SK-N-SH treated with all-trans-retinoic acid at 6 μM for 48 hours (cell line): ENCODE measurements around the gene TNFRSF1B.

Experiments
- ATAC-seq: fragments of 200-7000 bp; cut with Tn5 transposase; 3 replicates; pipeline ENCODE4 v1.9.1; 2020; ENCODE audit warnings: mild to moderate bottlenecking, moderate library complexity
- ARNTL ChIP-seq: fragments of 450-650 bp; formaldehyde crosslinking; IDR thresholded peaks from 2 replicates; pipeline ENCODE4 v1.5.0; 2020; ENCODE audit warnings: low read depth, mild to moderate bottlenecking, moderate library complexity, borderline replicate concordance
- BACH2 ChIP-seq: fragments of 250-450 bp; sonication (Bioruptor Pico); IDR thresholded peaks from 2 replicates; pipeline ENCODE4 v1.9.0; 2021; ENCODE audit warnings: mild to moderate bottlenecking, borderline replicate concordance
- CSDC2 ChIP-seq: fragments of 250-450 bp; sonication (Bioruptor Pico); IDR thresholded peaks from 2 replicates; pipeline ENCODE4 v1.5.0; 2020; ENCODE audit warnings: mild to moderate bottlenecking, moderate library complexity
- ESRRG ChIP-seq: fragments of 250-450 bp; sonication (Bioruptor Pico); IDR thresholded peaks from 2 replicates; pipeline ENCODE4 v1.6.1; 2021; ENCODE audit warnings: mild to moderate bottlenecking
- GLIS3 ChIP-seq: fragments of 250-450 bp; sonication (Bioruptor Pico); IDR thresholded peaks from 2 replicates; pipeline ENCODE4 v1.5.0; 2020; ENCODE audit warnings: mild to moderate bottlenecking, moderate library complexity
- ISL1 ChIP-seq: fragments of 250-450 bp; sonication (Bioruptor Pico); IDR thresholded peaks from 2 replicates; pipeline ENCODE4 v2.1.2; 2022; ENCODE audit warnings: mild to moderate bottlenecking, moderate library complexity
- OSR1 ChIP-seq: fragments of 250-450 bp; sonication (Bioruptor Pico); IDR thresholded peaks from 2 replicates; pipeline ENCODE4 v1.8.0; 2022; ENCODE audit warnings: moderate library complexity, mild to moderate bottlenecking, inconsistent platforms
- RARB ChIP-seq: fragments of 250-450 bp; sonication (Bioruptor Pico); IDR thresholded peaks from 2 replicates; pipeline ENCODE4 v1.8.0; 2021; ENCODE audit warnings: mild to moderate bottlenecking, moderate library complexity
- TCF4 ChIP-seq: fragments of 250-450 bp; sonication (Bioruptor Pico); IDR thresholded peaks from 2 replicates; pipeline ENCODE4 v1.8.0; 2021; ENCODE audit warnings: mild to moderate bottlenecking, moderate library complexity, borderline replicate concordance
- TOX ChIP-seq: fragments of 250-450 bp; sonication (Bioruptor Pico); IDR thresholded peaks from 2 replicates; pipeline ENCODE4 v1.8.0; 2021; ENCODE audit warnings: mild to moderate bottlenecking, moderate library complexity, borderline replicate concordance
- TSHZ2 ChIP-seq: fragments of 250-450 bp; sonication (Bioruptor Pico); IDR thresholded peaks from 2 replicates; pipeline ENCODE4 v1.5.0; 2020; ENCODE audit warnings: mild to moderate bottlenecking, moderate library complexity
- ZC3H10 ChIP-seq: fragments of 250-450 bp; sonication (Bioruptor Pico); IDR thresholded peaks from 2 replicates; pipeline ENCODE4 v1.5.1; 2021; ENCODE audit warnings: mild to moderate bottlenecking, moderate library complexity
- ZFP3 ChIP-seq: fragments of 250-450 bp; sonication (Bioruptor Pico); IDR thresholded peaks from 2 replicates; pipeline ENCODE4 v1.5.0; 2020; ENCODE audit warnings: mild to moderate bottlenecking, moderate library complexity
- ZNF565 ChIP-seq: fragments of 450-650 bp; formaldehyde crosslinking; conservative IDR thresholded peaks from 2 replicates; pipeline ENCODE4 v1.5.0; 2020; ENCODE audit warnings: low read depth, mild to moderate bottlenecking, moderate library complexity
- ZNF70 ChIP-seq: fragments of 450-650 bp; formaldehyde crosslinking; IDR thresholded peaks from 2 replicates; pipeline ENCODE4 v1.5.0; 2020; ENCODE audit warnings: mild to moderate bottlenecking, moderate library complexity
- ZNF8 ChIP-seq: fragments of 450-650 bp; formaldehyde crosslinking; IDR thresholded peaks from 2 replicates; pipeline ENCODE4 v1.5.0; 2020; ENCODE audit warnings: mild to moderate bottlenecking, moderate library complexity
- TF ChIP-seq, protein P1 (sequence below): fragments of 250-450 bp; sonication (Bioruptor Pico); IDR thresholded peaks from 2 replicates; pipeline ENCODE4 v1.5.1; 2020; ENCODE audit warnings: low read depth, mild to moderate bottlenecking, moderate library complexity
- TF ChIP-seq, protein P2 (sequence below): fragments of 250-450 bp; sonication (Bioruptor Pico); IDR thresholded peaks from 2 replicates; pipeline ENCODE4 v1.5.1; 2021; ENCODE audit warnings: mild to moderate bottlenecking, moderate library complexity

The TNFRSF1B gene

DNA sequence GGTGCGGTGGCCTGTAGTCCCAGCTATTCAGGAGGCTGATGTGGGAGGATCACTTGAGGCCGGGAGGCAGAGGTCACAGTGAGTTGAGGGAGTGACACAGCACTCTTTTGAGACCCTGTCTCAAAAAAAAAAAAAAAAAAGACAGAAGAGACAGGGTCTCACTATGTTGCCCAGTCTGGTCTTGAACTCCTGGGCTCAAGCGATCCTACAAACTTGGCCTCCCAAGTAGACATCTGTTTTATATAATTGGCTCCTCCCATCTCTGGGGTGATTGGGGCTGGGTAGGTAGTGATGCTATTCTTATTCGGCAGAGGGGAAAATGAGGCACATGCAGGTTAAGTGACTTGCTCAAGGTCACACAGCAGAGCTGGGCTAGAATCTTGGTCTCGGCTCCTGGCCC is 39.4 kb downstream of the TNFRSF1B start (continued):
- TF ChIP-seq, protein P1, sequence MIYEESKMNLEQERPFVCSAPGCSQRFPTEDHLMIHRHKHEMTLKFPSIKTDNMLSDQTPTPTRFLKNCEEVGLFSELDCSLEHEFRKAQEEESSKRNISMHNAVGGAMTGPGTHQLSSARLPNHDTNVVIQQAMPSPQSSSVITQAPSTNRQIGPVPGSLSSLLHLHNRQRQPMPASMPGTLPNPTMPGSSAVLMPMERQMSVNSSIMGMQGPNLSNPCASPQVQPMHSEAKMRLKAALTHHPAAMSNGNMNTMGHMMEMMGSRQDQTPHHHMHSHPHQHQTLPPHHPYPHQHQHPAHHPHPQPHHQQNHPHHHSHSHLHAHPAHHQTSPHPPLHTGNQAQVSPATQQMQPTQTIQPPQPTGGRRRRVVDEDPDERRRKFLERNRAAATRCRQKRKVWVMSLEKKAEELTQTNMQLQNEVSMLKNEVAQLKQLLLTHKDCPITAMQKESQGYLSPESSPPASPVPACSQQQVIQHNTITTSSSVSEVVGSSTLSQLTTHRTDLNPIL (CRISPR knock-in tag), result no peak
- TF ChIP-seq, all 23 proteins: peak for 0

DNA sequence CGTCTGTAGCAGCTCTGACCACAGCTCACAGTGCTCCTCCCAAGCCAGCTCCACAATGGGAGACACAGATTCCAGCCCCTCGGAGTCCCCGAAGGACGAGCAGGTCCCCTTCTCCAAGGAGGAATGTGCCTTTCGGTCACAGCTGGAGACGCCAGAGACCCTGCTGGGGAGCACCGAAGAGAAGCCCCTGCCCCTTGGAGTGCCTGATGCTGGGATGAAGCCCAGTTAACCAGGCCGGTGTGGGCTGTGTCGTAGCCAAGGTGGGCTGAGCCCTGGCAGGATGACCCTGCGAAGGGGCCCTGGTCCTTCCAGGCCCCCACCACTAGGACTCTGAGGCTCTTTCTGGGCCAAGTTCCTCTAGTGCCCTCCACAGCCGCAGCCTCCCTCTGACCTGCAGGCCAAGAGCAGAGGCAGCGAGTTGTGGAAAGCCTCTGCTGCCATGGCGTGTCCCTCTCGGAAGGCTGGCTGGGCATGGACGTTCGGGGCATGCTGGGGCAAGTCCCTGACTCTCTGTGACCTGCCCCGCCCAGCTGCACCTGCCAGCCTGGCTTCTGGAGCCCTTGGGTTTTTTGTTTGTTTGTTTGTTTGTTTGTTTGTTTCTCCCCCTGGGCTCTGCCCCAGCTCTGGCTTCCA is 40.1 kb downstream of the TNFRSF1B start:
- ATAC-seq, result no peak
- TF ChIP-seq ZFP3 (CRISPR knock-in tag), result no peak
- TF ChIP-seq, protein P2, sequence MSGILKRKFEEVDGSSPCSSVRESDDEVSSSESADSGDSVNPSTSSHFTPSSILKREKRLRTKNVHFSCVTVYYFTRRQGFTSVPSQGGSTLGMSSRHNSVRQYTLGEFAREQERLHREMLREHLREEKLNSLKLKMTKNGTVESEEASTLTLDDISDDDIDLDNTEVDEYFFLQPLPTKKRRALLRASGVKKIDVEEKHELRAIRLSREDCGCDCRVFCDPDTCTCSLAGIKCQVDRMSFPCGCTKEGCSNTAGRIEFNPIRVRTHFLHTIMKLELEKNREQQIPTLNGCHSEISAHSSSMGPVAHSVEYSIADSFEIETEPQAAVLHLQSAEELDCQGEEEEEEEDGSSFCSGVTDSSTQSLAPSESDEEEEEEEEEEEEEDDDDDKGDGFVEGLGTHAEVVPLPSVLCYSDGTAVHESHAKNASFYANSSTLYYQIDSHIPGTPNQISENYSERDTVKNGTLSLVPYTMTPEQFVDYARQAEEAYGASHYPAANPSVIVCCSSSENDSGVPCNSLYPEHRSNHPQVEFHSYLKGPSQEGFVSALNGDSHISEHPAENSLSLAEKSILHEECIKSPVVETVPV (CRISPR knock-in tag), result no peak
- no peak for TF ChIP-seq TSHZ2 (CRISPR knock-in tag)

DNA sequence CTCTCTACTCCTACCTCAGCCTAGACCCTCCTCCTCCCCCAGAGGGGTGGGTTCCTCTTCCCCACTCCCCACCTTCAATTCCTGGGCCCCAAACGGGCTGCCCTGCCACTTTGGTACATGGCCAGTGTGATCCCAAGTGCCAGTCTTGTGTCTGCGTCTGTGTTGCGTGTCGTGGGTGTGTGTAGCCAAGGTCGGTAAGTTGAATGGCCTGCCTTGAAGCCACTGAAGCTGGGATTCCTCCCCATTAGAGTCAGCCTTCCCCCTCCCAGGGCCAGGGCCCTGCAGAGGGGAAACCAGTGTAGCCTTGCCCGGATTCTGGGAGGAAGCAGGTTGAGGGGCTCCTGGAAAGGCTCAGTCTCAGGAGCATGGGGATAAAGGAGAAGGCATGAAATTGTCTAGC is 41.5 kb downstream of the TNFRSF1B start:
- peak; percentile 8; the same call in 1 of the 3 replicates for ATAC-seq
- no peak for TF ChIP-seq OSR1 (CRISPR knock-in tag)
- no peak for TF ChIP-seq RARB (CRISPR knock-in tag)
- TF ChIP-seq TOX (CRISPR knock-in tag), result no peak
- TF ChIP-seq TCF4, result no peak
- TF ChIP-seq GLIS3 (CRISPR knock-in tag), result no peak
- TF ChIP-seq, protein P2 (CRISPR knock-in tag), result no peak
- TF ChIP-seq ZNF8 (CRISPR knock-in tag), result no peak
- no peak for TF ChIP-seq ARNTL (CRISPR knock-in tag)

GRCh38 chr1:12208764-12209494 is 42.1 kb downstream of the TNFRSF1B start:
- TF ChIP-seq ZNF70 (CRISPR knock-in tag) (no peak), GLIS3 (CRISPR knock-in tag) (no peak), BACH2 (CRISPR knock-in tag) (no peak), ZNF565 (CRISPR knock-in tag) (no peak), CSDC2 (no peak), ISL1 (CRISPR knock-in tag) (no peak), ZC3H10 (CRISPR knock-in tag) (no peak), TOX (CRISPR knock-in tag) (no peak), ESRRG (no peak)
- TF ChIP-seq, protein P1 (CRISPR knock-in tag), result no peak
- TF ChIP-seq, protein P2 (CRISPR knock-in tag), result no peak
- TF ChIP-seq, all 23 proteins: peak for 0
- ATAC-seq, result peak; percentile 98
